GM20431 (cell line): Measurements from ENCODE around the gene ISL2.

ENCODE experiments used
- in situ Hi-C: fragments of 300-500 bp; cut with MseI, MboI; formaldehyde crosslinking; loops from one replicate; pipeline ENCODE4 v1.15.0; 2020; ENCODE audit warnings: low sequenced_read_pairs; ENCODE audit not compliant: unreplicated experiment

ISL2 gene

DNA sequence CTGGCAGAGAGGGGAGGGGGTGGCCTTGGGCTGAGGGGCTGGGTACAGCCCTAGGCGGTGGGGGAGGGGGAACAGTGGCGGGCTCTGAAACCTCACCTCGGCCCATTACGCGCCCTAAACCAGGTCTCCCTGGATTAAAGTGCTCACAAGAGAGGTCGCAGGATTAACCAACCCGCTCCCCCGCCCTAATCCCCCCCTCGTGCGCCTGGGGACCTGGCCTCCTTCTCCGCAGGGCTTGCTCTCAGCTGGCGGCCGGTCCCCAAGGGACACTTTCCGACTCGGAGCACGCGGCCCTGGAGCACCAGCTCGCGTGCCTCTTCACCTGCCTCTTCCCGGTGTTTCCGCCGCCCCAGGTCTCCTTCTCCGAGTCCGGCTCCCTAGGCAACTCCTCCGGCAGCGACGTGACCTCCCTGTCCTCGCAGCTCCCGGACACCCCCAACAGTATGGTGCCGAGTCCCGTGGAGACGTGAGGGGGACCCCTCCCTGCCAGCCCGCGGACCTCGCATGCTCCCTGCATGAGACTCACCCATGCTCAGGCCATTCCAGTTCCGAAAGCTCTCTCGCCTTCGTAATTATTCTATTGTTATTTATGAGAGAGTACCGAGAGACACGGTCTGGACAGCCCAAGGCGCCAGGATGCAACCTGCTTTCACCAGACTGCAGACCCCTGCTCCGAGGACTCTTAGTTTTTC is 4.9 kb downstream of the ISL2 start:
- in situ Hi-C loops, result no loop called here

DNA sequence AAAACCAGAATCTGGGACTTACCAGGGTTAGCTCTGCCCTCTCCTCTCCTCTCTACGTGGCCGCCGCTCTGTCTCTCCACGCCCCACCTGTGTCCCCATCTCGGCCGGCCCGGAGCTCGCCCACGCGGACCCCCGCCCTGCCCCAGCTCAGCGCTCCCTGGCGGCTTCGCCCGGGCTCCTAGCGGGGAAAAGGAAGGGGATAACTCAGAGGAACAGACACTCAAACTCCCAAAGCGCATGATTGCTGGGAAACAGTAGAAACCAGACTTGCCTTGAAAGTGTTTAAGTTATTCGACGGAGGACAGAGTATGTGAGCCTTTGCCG is 5.4 kb downstream of the ISL2 start:
- in situ Hi-C loops, result no loop called here

DNA sequence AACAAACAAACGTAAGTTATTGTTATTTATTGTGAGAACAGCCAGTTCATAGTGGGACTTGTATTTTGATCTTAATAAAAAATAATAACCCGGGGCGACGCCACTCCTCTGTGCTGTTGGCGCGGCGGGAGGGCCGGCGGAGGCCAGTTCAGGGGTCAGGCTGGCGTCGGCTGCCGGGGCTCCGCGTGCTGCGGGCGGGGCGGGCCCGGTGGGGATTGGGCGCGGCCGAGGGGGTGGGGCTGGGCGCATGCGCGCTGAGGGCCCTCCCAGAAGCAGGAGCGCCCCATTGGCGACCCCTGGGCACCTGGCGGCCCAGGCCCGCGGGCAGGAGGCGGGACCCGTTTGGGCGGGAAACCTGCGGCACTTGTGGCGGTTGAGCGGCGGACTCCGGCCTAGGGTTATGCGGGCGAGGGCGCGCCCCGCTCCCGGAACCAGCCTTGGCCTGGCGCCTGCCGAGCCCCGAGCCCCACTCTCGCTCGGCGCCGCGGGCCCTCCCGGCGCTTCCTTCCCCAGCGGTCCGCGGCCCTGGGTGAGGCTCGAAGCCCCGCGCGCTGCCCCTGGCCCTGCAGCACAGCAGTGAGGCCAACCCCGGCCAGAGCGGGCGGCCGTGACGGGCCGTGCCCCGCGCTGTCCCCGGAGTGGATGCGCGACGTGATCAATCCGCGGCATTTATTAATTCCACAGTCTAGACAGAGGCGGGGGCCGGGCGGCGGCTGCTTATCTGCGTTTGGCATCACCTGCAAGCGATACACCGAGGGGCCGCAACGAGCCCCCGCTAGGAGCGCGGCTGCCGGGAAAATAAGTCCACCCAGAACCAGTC is 6.0 kb downstream of the ISL2 start:
- in situ Hi-C loops, result no loop called here

DNA sequence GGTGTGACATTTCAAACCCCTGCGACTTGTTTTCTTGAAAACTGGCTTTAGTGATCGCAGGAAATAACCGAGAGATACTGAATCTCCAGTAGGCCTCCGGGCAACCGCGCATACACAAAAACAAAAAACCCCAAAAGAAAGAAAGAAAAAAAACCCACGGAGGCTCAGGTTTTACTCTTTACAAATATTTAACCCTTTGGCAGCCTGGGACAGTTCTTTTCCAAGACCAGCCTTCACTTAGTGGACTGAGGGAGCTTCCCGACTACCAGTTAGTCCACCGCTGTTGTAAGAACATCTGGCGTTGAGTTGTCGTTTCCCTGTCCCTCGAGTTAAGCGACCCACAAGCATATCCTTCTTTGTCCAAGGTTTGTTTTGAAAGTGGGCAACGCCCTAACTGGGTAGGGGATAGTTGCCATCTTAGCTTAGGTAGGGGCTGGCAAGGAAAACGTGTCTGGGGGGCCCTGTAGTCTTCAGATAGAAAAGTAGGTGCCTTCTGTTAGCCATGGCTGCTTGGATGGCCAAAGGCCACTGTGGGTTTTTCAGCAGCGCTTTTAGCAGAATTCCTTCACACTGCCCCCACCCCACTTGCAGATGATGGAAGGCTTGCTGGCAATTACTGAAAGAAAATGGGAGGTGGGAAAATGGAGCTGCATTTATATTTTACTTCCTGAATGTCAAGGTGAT is 6.9 kb downstream of the ISL2 start:
- in situ Hi-C loops, result no loop called here

DNA sequence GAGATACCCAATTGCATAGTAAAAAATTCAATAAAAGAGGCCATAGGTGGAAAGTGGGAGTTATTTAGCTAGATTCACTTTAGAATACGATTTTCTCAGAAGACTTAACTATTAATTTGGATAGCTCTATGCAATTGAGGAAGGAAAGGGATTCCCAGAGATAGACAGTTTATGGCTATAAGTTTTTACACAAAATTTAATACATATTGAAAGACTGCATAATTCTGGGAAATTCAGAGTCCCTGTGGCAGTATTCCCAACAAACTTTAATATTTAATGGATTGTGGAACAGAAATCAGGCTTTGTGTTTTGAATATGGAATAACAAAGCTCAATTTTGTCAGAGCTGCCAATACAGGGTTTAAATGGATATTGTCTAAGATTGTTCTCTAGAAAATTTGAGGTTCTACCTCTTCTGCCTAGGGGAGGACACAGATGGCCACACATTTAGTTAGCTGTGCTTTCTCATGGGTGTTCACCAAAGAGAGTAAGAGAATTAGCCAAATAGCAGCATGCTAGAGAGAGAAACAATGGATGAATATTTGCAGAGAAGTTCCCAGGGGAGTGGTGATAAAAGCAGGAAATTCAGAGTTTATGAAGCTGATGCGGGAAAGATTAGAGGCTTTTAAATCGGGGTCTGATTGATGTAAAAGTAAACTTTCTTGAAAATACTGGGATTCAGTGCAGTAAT is 8.5 kb downstream of the ISL2 start:
- in situ Hi-C loops, result no loop called here

DNA sequence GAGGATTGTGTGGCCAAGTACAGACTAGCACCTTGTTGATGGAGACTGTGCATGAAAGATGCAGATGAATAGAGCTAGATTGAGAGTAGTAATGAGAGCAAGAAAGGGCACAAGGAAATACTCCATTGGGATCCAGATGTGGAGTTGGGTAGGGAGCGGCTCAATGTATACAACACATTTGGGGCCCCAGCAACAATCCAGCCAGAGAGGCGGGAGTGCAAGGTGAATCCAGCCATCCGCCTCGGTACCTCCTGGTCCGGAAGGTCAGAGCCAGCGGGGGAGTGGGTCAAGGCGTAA is 9.0 kb downstream of the ISL2 start:
- in situ Hi-C loops, result no loop called here

DNA sequence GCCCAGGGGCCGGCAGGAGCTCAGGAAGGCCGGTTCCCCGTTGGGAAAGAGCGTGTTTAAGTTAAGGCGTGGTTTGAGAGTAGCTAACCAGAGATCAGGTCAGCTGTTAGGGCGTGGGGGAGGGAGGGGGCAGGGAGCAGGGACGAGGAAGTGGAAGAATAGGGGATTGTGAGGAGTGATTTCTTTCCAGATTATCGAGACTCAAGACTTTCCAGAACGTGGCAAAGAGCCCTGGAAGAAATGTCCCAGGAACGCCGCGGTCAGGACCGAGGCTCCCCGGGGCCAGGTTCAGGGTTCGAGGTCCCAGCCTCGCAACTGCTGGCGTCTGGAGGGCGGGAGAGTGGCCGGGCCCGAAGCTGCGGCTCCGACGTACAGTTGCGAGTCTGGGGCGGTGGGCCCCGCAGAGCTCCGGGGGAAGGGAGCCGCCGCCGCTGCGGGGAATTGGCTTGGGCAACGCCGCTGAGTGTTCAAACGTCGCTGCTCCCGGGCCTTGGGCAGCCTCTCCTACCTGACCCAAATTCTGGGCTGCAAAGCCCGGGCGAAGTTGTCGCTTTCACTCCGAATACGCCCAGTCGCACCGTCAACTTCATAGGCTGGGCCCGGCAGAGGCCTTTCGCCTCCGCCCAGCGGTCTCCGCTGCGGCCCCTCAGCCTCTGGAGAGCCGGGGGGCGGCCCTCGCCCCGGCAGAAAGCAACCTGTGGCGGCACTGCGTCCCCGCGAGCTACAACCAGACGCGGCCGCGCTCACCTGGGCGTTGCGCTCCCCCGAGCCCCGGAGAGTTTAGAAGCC is 9.5 kb downstream of the ISL2 start:
- in situ Hi-C loops, result no loop called here

DNA sequence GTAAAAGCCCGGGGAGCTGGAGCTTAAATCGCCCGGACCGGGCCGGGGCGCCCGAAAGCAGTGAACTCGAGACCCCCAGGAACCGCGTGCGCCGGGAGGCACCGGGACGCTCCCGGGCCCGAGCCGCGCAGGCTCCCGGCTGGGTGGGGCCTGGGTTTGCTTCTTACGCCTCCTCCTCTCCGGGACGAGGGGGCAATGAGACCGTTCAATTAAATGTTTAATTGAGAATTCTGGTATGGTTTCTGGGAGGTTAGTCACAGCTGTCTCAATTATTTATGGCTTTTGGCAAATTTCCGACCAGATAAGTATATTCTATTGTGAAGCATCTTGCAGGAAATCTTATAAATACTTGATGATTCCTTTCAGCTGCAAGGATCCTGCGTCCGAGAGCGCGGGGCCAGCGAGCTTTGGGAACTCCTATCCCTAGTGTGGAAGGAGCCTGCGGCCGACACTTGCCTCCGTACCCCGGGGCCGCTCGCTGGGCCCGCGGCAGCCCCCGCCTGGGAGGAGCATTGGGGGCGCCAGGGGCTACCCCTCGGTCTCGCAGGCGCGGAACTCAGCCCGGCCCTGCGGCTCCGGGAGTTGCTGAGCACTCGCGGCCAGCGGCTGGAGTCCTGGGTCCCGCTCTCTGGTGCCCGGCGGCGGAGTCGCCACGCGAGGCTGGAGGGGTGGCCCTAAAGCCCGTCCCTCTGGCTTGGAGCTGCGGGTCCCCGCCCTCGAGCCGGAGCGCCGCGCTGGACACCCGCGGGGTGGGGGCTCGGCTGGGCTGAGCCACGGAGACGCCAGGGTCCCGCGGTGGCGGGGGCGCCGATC is 10.3 kb downstream of the ISL2 start:
- in situ Hi-C loops, result no loop called here

DNA sequence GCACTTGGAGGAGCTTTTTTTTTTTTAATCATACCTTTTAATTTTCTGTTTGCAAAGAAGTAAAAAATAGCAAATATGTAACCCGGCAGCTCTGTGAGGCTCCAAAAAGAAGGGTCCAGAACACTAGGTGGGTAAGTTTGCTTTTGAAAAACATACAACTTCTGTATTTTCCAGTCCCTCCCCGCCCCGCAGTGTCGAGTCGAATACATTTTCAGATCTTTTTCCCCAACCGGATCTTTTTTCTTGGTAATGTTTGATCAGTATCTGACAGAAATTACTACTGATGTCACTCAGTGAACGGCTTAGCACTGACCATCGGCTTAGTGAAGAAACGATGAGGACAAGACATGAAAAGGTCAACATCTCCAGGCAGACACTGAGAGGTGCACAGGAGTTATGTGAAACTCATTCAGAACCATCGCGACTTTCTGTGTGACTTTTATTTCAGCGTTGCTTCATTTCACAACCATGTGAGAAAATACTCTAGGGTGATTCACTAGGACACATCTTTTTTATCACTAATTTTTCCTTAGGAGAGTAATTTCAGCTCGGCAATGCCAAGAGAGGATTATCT is 11.0 kb downstream of the ISL2 start:
- in situ Hi-C loops, result no loop called here

DNA sequence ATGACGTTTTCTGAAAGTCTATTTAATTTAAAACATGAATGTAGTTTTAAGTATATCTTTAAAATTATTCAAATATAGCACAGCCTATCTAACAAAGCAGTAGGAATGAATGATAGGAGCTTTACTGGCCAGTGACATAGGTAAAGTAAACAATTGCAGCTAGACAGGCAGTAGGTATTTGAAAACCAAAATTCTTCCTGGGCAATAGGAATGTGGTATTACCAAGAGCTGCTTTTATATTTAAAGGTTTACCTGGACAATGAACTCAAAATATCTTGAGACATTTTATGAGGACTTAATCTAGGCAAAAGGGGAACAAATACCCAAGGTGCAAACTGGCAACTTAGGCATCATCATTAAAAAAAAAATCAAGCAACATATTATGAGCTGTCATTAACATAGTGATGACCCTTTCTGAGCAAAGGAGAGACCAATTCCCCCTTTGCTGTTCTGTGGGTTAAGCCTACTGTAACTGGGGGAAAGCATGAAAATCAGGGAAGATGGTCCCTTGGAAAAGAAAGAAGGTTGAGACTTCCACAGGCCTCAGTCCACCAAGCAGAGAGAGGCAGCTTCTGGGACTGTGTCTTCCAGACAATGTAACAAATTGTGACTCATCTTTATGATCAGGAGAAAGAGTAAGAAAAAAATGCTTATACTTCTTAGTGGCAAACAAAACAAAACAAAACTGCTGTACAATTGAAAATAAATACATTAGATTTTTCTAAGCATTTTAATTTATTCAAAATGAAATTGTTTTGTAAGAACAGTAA is 12.9 kb downstream of the ISL2 start:
- in situ Hi-C loops, result loop anchor here (25.0 kb wide), 1 partner anchor 488 kb away; no protein-coding TSS in a partner anchor

DNA sequence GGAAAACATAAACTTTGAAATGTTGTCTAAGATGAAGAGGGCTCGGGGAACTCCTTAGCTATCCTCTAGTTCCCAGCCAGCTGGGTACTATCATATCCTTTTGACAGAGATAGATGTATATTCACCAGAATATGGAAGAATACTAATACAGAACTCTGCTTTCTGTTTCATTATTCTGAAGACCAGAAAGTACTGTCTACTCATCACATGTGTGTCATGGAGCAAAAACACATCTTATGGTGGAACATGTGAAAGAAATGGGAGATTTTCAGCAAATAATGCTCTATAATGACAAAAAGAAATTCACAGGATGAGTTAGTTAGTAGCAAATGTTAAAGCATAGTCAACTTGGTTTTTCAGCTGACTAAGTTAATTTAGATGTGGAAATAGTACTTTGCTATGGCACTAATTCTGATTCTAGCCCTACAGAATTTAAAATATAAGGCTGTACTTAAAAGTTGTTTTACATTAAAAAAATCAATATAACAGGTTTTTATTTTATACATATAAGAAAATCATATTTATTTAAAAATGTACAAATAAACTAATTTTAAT is 16.5 kb downstream of the ISL2 start:
- in situ Hi-C loops, result loop anchor here (25.0 kb wide), 1 partner anchor 484 kb away; no protein-coding TSS in a partner anchor

DNA sequence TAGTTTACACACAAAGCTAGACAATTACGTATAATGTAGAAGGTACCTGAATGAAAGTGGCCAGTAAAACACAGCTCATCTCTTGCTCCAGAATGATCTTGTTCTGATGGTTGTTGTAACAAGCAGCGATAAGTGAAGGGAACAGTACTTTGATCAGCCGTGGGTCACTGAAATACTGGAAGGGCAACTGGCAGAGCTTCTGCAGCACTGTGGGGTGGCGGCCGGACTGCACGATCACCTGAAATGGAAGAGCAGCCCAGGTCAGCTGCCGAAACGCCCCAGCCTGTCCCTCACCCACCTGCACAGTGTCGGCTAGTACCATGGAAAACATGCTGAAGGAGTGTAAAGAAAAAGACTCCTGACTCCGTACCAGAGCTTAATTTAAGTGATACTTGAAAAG is 17.3 kb downstream of the ISL2 start:
- in situ Hi-C loops, result loop anchor here (25.0 kb wide), 1 partner anchor 483 kb away; no protein-coding TSS in a partner anchor

DNA sequence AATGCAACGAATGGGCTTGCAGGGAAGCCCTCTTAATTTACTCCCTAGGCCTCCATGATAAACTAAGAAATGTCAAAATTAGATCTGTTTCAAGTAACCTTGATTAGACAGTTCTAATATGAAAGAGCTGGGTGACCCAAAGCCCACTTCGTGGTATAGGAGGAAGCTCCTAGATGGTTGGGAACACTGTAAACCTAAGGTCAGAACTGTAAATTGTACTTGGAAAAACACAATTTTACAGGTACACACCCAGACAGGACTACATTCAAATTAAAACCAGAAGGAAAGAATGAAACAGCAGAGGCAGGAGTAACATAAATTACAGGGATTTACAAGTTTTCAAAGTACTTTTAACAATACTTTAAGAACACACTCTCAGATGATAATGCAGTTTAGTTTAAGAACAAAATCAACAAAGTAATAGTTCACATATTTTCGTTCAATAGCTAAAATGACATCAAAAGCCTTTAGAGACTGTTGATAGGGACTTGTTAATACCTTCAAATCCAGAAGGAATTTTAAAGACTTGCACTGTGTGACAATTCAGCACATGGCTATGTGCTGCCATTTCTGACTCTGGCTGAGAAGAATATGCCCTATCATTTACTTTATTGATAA is 18.4 kb downstream of the ISL2 start:
- in situ Hi-C loops, result loop anchor here (25.0 kb wide), 1 partner anchor 482 kb away; no protein-coding TSS in a partner anchor

DNA sequence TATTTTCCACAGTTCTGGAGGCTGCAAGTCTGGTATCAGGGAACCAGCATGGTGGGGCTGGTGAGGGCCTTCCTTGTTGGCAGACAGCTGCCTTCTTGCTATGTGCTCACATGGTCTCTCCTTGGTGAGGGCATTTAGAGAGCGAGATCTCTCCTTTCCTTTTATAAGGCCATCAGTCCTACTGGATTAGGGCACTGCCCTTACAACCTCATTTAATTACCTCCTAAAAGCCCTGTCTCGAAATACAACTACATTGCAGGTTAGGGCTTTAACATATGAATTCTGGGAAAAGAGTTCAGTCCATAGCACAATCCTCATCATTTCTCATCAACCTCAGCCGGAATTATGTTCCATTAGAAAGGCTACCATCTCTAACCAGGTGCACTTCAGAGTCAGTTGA is 21.9 kb downstream of the ISL2 start:
- in situ Hi-C loops, result loop anchor here (25.0 kb wide), 1 partner anchor 479 kb away; no protein-coding TSS in a partner anchor

DNA sequence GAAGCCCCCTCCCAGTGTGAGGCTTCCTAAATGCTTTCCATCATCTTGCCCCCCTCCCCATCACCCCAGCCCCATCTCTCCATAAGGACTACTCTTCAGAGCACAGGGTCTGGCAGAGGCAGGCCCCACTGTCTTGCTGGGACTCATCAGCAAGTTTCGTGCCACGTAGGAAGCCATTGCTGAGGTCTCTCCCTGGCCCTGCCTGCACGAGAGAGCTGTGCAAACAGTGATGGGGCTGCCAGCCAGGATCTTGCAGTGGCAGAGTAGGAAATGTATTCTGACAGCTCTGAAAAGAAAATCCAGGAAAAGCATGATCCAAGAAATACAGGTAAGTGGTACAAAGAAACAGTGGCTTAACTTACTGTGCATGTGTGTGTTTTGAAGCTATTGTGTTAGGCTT is 22.6 kb downstream of the ISL2 start:
- in situ Hi-C loops, result loop anchor here (25.0 kb wide), 1 partner anchor 478 kb away; no protein-coding TSS in a partner anchor

DNA sequence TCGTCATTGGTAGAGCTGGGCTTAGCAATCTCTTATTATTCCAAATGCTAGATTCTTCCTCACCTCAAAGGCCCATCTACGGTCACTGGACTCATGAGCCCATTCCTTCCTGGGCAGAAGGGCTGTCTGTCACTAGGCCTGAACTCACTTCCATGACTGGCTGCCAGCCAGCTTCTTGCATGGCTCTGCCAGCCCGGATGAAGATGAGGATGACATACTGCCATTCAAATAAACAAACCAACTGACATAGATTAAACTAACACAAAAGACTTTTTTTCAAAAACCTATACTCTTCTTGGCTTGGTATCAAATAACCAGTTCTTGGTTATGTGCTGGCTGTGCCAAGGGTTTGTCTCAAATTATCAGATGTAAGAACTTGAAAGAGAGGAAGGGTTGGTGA is 23.8 kb downstream of the ISL2 start:
- in situ Hi-C loops, result loop anchor here (25.0 kb wide), 1 partner anchor 477 kb away; no protein-coding TSS in a partner anchor

DNA sequence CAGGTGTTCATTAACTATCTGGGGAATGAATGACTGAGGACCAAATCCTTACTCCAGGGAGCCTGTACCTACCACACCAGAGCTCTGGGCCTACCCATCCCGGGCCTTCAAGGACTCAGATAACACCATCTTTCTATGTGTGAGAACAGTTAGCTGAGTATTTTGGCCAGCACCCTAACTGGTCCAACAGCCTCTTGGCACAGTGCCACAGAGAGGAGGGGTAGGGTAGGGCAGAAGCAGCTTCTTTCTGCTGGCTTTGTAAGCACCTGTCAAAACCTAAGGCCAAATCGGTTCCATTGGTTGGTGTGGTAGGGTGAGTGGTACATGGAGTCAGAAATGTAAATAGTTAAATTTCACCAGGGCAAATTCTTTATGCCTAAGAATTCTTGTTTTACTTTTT is 26.7 kb downstream of the ISL2 start:
- in situ Hi-C loops, result loop anchor here (25.0 kb wide), 1 partner anchor 474 kb away; no protein-coding TSS in a partner anchor
